ENCODE data around the gene KRTAP9-9.
"Not testable (repeated sequence)": the region's sequence is repeated elsewhere in the genome, so short reads cannot be mapped to it uniquely, and the experiment has no call there.

KRTAP9-9 gene

GRCh38 chr17:41255381-41256290 lies at the start of gene KRTAP9-9:
Gene KRTAP9-9 (plus strand): TSS chr17:41255384.
- DNase-seq (ENCODE audit: low read depth in 2 of 2): not testable (repeated sequence)

- no peak for DNase-seq (ENCODE audit: low read depth in 2 of 2)
These were observed 43.2 kb upstream of the KRTAP9-9 start for GRCh38 chr17:41211845-41212466.

DNA sequence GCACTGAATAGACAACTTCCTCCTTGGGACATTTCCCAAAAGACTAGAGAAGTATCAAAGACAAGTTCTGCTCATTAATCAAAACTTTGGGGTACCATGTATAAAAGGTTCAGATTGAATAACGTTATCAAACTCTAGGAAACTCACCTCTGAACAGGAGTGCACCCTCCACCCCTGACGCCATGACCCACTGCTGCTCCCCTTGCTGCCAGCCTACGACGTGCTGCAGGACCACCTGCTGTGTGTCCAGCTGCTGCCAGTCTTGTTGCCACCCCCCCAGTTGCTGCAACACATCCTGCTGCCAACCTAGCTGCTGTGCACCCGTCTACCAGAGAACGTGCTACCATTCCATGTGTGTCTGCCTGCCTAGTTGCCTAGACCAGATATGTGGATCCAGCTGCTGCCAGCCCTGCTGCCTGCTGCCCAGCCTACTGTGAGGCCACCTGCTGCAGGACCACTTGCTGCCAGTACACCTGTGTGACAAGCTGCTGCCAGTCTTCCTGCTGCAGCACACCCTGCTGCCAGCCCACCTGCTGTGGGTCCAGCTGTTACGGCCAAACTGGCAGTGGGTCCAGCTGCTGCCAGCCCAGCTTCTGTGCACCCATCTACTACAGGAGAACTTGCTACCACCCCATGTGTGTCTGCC lies 42.5 kb upstream of the KRTAP9-9 start:
- DNase-seq (ENCODE audit: low read depth in 2 of 2): no peak

- DNase-seq (ENCODE audit: low read depth in 2 of 2): no peak
These were observed 39.5 kb upstream of the KRTAP9-9 start for GRCh38 chr17:41215681-41216080.

- DNase-seq (ENCODE audit: low read depth in 2 of 2): no peak
These were observed 31.4 kb upstream of the KRTAP9-9 start for GRCh38 chr17:41223821-41224220.

GRCh38 chr17:41226051-41226450 lies 29.1 kb upstream of the KRTAP9-9 start:
- no peak for DNase-seq (ENCODE audit: low read depth in 2 of 2)

DNA sequence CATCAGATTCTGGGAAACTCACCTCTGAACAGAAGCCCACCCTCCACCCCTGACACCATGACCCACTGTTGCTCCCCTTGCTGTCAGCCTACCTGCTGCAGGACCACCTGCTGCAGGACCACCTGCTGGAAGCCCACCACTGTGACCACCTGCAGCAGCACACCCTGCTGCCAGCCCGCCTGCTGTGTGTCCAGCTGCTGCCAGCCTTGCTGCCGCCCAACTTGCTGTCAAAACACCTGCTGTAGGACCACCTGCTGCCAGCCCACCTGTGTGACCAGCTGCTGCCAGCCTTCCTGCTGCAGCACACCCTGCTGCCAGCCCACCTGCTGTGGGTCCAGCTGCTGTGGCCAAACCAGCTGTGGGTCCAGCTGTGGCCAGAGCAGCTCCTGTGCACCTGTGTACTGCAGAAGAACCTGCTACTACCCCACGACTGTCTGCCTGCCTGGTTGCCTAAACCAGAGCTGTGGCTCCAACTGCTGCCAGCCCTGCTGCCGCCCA lies 28.5 kb upstream of the KRTAP9-9 start, which contains the start of gene KRTAP9-2:
Gene KRTAP9-2, plus strand, starts transcription at position 51 of the 498 bp plus-strand sequence. Its CDS starts 7 bp downstream, at position 58.
- DNase-seq (ENCODE audit: low read depth in 2 of 2): not testable (repeated sequence)

GRCh38 chr17:41230094-41230493 lies 25.1 kb upstream of the KRTAP9-9 start:
- DNase-seq (ENCODE audit: low read depth in 2 of 2): no peak

DNA sequence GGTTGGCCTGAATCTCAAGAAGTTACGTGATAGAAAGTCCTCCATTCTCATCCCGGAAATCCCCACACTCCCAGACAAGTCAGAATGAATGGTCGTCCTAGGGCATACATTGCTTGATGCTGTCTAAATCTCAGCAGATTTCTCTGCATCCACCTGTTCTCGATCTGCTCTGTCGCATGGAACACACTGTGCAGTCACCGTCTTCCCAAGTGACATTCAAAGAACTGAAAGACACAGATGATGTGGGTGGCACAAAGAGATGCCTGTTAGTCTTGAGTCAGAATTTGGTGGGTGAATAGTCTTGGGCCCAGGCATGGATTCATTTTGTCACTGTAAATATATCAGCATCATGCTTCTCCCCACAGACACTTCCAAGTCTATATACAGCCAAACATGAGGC lies 23.5 kb upstream of the KRTAP9-9 start:
- no peak for DNase-seq (ENCODE audit: low read depth in 2 of 2)

DNA sequence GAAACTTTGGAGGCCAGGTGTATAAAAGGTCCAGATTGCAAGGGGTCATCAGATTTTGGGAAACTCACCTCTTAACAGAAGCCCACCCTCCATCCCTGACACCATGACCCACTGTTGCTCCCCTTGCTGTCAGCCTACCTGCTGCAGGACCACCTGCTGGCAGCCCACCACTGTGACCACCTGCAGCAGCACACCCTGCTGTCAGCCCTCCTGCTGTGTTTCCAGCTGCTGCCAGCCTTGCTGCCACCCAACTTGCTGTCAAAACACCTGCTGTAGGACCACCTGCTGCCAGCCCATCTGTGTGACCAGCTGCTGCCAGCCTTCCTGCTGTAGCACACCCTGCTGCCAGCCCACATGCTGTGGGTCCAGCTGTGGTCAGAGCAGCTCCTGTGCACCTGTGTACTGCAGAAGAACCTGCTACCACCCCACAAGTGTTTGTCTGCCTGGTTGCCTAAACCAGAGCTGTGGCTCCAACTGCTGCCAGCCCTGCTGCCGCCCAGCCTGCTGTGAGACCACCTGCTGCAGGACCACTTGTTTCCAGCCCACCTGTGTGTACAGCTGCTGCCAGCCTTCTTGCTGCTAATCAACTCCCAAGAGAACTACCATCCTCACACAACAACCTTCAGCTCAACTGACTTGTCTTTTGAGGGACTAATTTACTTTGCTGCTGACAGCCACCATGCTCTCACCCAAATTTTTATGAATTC lies 22.6 kb upstream of the KRTAP9-9 start, which contains the start of gene KRTAP9-3:
Gene KRTAP9-3, plus strand, starts transcription at position 51 of the 707 bp plus-strand sequence. Its CDS starts 53 bp downstream, at position 104.
- DNase-seq (ENCODE audit: low read depth in 2 of 2): not testable (repeated sequence)

GRCh38 chr17:41237116-41237515 lies 18.1 kb upstream of the KRTAP9-9 start:
- DNase-seq (ENCODE audit: low read depth in 2 of 2): not testable (repeated sequence)

DNA sequence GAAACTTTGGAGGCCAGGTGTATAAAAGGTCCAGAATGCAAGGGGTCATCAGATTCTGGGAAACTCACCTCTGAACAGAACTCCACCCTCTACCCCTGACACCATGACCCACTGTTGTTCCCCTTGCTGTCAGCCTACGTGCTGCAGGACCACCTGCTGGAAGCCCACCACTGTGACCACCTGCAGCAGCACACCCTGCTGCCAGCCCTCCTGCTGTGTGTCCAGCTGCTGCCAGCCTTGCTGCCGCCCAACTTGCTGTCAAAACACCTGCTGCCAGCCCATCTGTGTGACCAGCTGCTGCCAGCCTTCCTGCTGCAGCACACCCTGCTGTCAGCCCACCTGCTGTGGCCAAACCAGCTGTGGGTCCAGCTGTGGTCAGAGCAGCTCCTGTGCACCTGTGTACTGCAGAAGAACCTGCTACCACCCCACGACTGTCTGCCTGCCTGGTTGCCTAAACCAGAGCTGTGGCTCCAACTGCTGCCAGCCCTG lies 17.2 kb upstream of the KRTAP9-9 start, which contains the start of gene KRTAP9-8:
Gene KRTAP9-8, plus strand, starts transcription at position 51 of the 489 bp plus-strand sequence. Its CDS starts 53 bp downstream, at position 104.
- DNase-seq (ENCODE audit: low read depth in 2 of 2): not testable (repeated sequence)

DNA sequence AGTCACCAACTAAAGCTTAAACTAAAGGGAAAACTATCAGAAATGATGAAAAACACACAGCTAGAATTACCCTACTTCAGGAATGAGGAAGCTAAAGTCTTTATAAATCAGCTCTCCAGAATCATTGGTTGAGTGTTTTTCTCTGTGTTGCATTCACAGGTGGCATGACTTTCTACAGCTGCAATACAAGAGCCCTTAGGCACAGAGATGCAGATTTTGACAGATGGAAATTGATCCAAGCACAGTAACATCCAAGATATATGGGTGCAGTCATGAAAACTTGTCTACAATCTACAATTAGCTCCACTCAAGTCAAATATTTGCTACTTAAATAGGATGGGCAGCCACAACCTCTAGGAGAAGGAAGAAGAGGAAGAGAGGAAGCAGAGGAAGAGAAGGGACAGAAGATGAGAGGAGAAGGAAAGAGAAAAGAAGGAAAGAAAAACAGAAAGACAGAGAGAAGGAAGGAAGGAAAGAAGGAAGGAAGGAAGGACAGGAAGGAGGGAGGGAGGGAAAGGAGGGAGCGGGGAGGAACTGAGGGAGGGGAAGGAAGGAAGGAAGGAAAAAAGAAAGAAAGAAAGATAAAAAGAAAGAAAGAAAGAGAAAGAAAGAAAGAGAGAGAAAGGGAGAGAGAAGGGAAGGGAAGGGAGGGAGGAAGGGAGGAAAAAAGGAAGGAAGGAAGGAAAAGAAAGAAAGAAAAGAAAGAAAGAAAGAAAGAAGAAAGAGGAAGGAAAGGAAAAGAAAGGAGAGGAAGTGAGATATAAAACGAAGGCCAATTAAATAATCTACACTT lies 8.0 kb upstream of the KRTAP9-9 start:
- not testable (repeated sequence) for DNase-seq (ENCODE audit: low read depth in 2 of 2)

GRCh38 chr17:41249637-41250240 lies 5.4 kb upstream of the KRTAP9-9 start, which contains the start of gene KRTAP9-4:
Gene KRTAP9-4 (plus strand): TSS chr17:41249687. CDS start chr17:41249721, 34 bp downstream.
- not testable (repeated sequence) for DNase-seq (ENCODE audit: low read depth in 2 of 2)

DNA sequence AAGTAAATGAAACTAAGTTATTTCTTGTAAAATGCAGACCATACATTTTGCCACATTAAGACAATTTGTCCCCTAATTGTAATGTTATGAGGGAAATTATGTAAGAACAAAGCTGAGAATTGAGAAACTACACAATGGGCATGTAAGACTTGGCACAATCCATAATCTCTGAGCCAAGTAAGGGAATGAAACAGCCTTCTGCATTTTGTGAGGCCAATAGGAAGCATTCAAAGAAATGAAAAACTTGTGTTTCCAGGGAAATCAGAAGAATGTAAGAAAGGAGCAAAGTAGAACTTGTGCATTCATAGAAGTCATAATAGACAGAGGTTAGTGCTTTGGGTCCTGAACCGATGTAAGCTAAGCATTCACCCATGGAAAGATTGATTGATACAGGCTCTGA lies 3.9 kb upstream of the KRTAP9-9 start:
- no peak for DNase-seq (ENCODE audit: low read depth in 2 of 2)

GRCh38 chr17:41254861-41255260 lies 323 bp upstream of the KRTAP9-9 start:
- no peak for DNase-seq (ENCODE audit: low read depth in 2 of 2)

- no peak for DNase-seq (ENCODE audit: low read depth in 2 of 2)
These were observed 1.1 kb downstream of the KRTAP9-9 start for GRCh38 chr17:41256291-41256685.

DNA sequence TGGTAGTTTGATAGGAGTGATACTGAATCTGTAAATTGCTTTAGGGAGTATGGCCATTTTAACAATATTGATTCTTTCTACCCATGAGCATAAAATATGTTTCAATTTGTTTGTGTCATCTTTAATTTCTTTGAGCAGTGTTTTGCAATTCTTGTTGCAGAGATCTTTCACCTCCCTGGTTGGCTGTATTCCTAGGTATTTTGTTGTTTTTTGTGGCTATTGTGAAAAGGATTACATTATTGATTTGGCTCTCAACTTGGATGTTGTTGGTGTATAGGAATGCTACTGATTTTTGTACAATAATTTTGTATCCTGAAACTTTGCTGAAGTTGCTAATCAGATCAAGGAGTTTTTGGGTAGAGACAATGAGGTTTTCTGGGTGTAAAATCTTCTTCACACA lies 3.2 kb downstream of the KRTAP9-9 start:
- no peak for DNase-seq (ENCODE audit: low read depth in 2 of 2)

GRCh38 chr17:41263212-41263611 lies 8.0 kb downstream of the KRTAP9-9 start:
- no peak for DNase-seq (ENCODE audit: low read depth in 2 of 2)

DNA sequence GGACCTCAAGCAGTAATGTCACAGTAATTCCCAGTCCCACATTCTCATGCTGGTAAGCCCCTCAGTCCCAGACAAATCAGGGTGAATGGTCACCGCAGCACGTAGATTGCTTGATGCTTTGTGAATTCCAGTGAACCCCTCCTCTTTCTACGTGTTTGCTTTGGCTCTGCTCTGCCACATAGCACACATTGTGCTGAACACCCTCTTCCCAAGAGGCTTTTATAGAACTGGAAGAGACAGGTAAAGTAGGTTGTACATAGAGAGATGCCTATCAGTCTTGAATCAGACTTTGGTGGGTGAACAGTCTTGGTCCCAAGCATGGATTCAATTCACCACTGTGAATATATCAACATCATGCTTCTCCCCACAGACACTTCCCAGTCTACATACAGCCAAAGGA lies 9.4 kb downstream of the KRTAP9-9 start:
- no peak for DNase-seq (ENCODE audit: low read depth in 2 of 2)

Measured in stimulated activated CD8-positive, alpha-beta memory T cell treated with anti-CD3 and anti-CD28 coated beads, Interleukin-15, amount 100 ng/mL, for 4 hours (primary cell).